ENCODE measurements around the gene RNASE4. TPM values are rescaled to one million over a fixed set of nuclear protein-coding genes. Genes with fewer than 3 reads are reported as not detected.

Gene RNASE4, protein sequence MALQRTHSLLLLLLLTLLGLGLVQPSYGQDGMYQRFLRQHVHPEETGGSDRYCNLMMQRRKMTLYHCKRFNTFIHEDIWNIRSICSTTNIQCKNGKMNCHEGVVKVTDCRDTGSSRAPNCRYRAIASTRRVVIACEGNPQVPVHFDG
- 56.5 and 57.9 TPM in 2 replicates for total RNA-seq

DNA sequence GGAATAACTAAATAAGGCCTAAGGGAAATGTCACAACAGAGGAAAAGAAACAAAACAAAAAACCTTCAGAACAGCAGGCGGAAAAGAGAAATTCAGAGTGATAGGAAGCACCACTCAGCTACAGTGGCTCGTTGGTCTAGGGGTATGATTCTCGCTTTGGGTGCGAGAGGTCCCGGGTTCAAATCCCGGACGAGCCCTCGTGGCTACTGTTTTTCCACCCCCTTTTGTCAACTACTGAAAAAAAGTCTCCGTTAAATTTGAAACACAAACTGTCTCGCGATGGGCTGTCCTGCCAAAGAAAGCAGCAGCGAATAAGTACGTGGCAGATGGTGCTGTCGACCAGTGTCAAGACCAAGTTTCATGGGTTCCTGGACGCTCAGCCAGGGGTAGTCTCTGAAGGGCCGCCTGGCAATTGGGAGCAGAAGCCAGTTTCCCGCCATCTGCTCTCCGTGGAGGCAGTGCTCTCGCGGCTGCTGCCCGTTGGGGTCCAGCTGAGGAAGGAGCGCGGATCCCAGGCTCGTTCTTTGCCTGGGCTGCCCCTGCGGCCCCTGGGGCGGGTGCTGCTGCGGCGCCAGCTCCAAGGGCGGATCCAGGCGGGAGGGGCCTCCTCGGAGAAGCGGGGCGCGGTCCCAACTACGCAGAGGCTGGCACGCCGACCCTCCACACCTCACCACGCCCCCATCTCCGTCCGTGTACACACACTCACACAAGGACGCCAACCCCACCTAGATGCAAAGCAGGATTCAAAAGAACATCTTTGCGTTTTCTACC, at the start of gene RNASE4:
Gene RNASE4 (plus strand): TSS at position 670 of the 771 bp plus-strand sequence. CDS start 14,812 bp downstream, outside the sequence.

DNA sequence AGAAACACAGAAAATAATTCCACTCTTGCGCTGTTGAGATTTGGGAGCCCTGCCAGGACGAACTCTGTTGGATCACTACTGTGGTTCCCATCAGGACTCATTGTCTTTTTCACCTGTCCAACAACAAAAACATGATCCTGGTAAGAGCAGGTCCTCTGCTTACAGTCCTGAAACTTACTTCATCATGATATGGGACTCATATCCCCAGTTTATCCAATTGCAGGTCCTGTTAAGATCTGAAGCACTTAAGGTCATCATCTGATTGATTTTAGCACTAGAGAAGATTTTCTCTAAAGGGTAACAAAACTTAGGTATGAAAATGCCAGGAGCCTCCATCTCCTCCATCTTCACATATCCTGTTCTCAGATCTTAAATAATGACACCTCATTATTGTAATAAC, 42.8 kb upstream of the RNASE4 start, which contains the start of gene OR6S1:
Gene OR6S1 (minus strand): TSS at position 101 of the 400 bp plus-strand sequence. CDS start 0 bp downstream, at position 101.

DNA sequence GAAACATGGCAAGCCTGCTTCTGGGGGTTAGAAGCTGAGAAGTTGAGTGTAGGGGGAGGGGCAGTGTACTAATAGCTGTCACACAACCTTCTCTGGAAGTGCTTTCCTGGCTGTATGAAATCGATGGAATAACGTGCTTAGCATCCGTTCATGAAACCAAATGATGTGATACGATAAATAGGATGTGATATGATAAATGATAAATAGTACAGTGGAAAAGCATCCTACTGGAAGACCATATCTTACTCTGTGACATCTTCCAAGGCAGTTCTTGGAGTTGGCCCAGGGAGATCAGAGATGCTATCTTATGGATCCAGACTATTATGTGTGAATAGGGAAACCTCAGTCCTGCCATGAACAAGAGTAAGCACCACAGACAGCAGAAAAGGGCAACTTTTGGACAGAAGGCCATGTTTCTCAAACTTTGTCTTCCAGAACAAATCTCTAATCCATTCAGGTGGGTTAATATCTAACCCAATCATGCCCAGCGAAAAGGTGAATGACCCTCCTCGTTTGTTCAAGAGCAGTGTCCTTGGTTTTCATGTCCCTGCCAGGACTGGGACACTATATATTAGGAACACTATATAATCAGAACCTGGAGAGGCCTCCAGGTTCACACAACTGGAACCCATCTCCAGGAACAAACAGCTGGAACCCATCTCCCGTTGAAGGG, 3.9 kb downstream of the RNASE4 start, which contains the start of gene ANG:
Gene ANG (plus strand): TSS at position 598 of the 673 bp plus-strand sequence. CDS start 4,801 bp downstream, outside the sequence.

DNA sequence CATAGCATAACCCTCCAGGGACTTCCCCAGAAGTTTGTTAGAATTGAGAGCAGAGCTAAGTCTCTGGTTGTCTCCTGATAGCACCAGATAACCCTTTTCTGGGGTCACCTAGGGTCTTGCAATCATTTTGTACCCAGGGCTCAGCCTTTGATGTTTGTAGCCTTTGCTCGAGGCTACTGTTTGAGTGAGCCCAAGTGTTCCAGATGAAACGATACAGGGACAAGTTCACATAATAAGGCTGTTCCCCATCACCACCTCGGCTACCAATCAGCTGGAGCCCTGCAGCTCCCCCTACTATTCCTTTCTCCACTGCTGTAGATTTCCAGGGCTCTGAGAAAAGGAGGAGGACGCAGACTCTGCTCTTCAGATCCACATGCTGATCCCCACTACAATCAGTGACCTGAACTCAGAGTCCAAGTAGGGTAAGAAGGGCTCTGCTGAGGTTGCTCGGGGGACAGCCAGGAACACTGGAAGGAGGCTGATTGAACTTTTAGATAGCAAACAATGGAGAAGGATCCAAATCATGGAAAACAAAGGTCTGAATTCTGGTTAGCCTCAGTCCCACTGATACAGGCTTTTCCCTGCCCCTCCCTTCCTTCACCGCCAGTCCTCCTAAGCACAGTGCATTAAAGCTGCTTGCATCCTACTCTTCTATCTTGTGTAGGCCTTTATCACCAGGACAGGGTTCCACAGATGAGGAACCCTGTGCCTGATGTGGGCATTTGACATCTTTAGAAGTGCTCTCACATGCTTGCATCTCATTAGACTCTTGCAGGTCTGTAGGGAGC, 61.4 kb downstream of the RNASE4 start, which contains the start of gene EDDM3A:
Gene EDDM3A (plus strand): TSS at position 317 of the 788 bp plus-strand sequence. CDS start 1,694 bp downstream, outside the sequence.

Other genes starting within 250 kb of the RNASE4 start
- gene KLHL33, start 248.4 kb upstream of the RNASE4 start, total RNA-seq, result 0.09 and 0.12 TPM in 2 replicates
- 24.2 and 30.0 TPM in 2 replicates for gene OSGEP, start 229.7 kb upstream of the RNASE4 start, total RNA-seq
- gene APEX1, start 229.3 kb upstream of the RNASE4 start, total RNA-seq, result 145 and 204 TPM in 2 replicates
- 8.4 and 14.4 TPM in 2 replicates for gene PIP4P1, start 223.1 kb upstream of the RNASE4 start, total RNA-seq
- 16.3 and 22.6 TPM in 2 replicates for gene PNP, start 215.2 kb upstream of the RNASE4 start, total RNA-seq
- gene RNASE10, start 179.0 kb upstream of the RNASE4 start, total RNA-seq, result not detected in 2 replicates
- not detected in 2 replicates for gene RNASE9, start 123.5 kb upstream of the RNASE4 start, total RNA-seq
- not detected in 2 replicates for gene RNASE11, start 96.6 kb upstream of the RNASE4 start, total RNA-seq
- gene RNASE12, start 93.2 kb upstream of the RNASE4 start, total RNA-seq, result not detected in 2 replicates
- gene OR6S1, start 42.9 kb upstream of the RNASE4 start, total RNA-seq, result not detected in 2 replicates
- gene ANG, start 4.2 kb downstream of the RNASE4 start, total RNA-seq, result 12.3 and 12.8 TPM in 2 replicates
- gene EDDM3A, start 61.3 kb downstream of the RNASE4 start, total RNA-seq, result not detected in 2 replicates
- not detected in 2 replicates for gene EDDM3B, start 83.8 kb downstream of the RNASE4 start, total RNA-seq
- gene RNASE6, start 96.7 kb downstream of the RNASE4 start, total RNA-seq, result not detected in 2 replicates
- gene RNASE1, start 118.3 kb downstream of the RNASE4 start, total RNA-seq, result 1.3 TPM in 1 of 2 replicates, not detected in the other
- gene RNASE3, start 206.8 kb downstream of the RNASE4 start, total RNA-seq, result not detected in 2 replicates

Data from pericardium fibroblast (primary cell).